ENCODE data around the gene ASCC1. TPM values are rescaled to one million over a fixed set of nuclear protein-coding genes. Genes with fewer than 3 reads are reported as not detected.

ASCC1 gene
- total RNA-seq, 1 donor from 2014 or later, result 33.9 TPM

GRCh38 chr10:72221278-72221677, 5.2 kb upstream of the ASCC1 start:
- no peak for DNase-seq (ENCODE audit: low read depth)
- peaks cover 14% of the 10 kb centered on the region for H3K79me2 ChIP-seq (ENCODE audit: insufficient read depth, low read length)

GRCh38 chr10:72220637-72221036, 4.6 kb upstream of the ASCC1 start:
- DNase-seq (ENCODE audit: low read depth) (no peak), FAIRE-seq (no peak)
- Mint-ChIP-seq H3K4me3 (ENCODE audit: unreplicated experiment) (no peak overlapping the region), H3K27ac (ENCODE audit: unreplicated experiment) (no peak overlapping the region), H3K9me3 (ENCODE audit: unreplicated experiment) (no peaks in the 10 kb centered on the region), H3K4me1 (ENCODE audit: low read depth, unreplicated experiment) (peaks cover 17% of the 10 kb centered on the region), H3K36me3 (ENCODE audit: low read depth, unreplicated experiment) (no peaks in the 10 kb centered on the region), H3K27me3 (ENCODE audit: low read depth, unreplicated experiment) (no peaks in the 10 kb centered on the region)
- H3K9ac ChIP-seq (ENCODE audit: low read length), result no peak overlapping the region
- no peak for TF ChIP-seq EZH2 (IDR thresholded peaks at IDR 0.05; ENCODE audit: insufficient read depth, low read length)
- TF ChIP-seq, protein P1, sequence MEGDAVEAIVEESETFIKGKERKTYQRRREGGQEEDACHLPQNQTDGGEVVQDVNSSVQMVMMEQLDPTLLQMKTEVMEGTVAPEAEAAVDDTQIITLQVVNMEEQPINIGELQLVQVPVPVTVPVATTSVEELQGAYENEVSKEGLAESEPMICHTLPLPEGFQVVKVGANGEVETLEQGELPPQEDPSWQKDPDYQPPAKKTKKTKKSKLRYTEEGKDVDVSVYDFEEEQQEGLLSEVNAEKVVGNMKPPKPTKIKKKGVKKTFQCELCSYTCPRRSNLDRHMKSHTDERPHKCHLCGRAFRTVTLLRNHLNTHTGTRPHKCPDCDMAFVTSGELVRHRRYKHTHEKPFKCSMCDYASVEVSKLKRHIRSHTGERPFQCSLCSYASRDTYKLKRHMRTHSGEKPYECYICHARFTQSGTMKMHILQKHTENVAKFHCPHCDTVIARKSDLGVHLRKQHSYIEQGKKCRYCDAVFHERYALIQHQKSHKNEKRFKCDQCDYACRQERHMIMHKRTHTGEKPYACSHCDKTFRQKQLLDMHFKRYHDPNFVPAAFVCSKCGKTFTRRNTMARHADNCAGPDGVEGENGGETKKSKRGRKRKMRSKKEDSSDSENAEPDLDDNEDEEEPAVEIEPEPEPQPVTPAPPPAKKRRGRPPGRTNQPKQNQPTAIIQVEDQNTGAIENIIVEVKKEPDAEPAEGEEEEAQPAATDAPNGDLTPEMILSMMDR (IDR thresholded peaks at IDR 0.05; ENCODE audit: insufficient read depth, low read depth, low read length), result no peak
- no peak overlapping the region for H2AFZ ChIP-seq (ENCODE audit: low read depth, low read length)
- H3K36me3 ChIP-seq (ENCODE audit: insufficient read depth, low read length), result no peaks in the 10 kb centered on the region
- H3K4me3 ChIP-seq (ENCODE audit: insufficient read depth, low read depth, low read length), result no peak overlapping the region
- peaks cover 15% of the 10 kb centered on the region for H3K79me2 ChIP-seq (ENCODE audit: insufficient read depth, low read length)
- no peaks in the 10 kb centered on the region for H3K9me3 ChIP-seq (ENCODE audit: insufficient read depth, low read depth, low read length)
- H3K27ac ChIP-seq (ENCODE audit: low read depth, low read length), result no peak overlapping the region
- H3K4me2 ChIP-seq (ENCODE audit: low read length), result no peak overlapping the region
- H3K4me1 ChIP-seq (ENCODE audit: insufficient read depth, low read length), result no peaks in the 10 kb centered on the region
- H3K27me3 ChIP-seq (ENCODE audit: insufficient read depth, low read length), result no peaks in the 10 kb centered on the region
- peaks cover 3% of the 10 kb centered on the region for H4K20me1 ChIP-seq (ENCODE audit: insufficient read depth, low read length)

More at GRCh38 chr10:72221278-72221677, 5.2 kb upstream of the ASCC1 start:
- H3K9me3 ChIP-seq (ENCODE audit: insufficient read depth, low read depth, low read length), result no peaks in the 10 kb centered on the region
- Mint-ChIP-seq H3K9me3 (ENCODE audit: unreplicated experiment) (no peaks in the 10 kb centered on the region), H3K4me1 (ENCODE audit: low read depth, unreplicated experiment) (peaks cover 17% of the 10 kb centered on the region), H3K36me3 (ENCODE audit: low read depth, unreplicated experiment) (no peaks in the 10 kb centered on the region), H3K27ac (ENCODE audit: unreplicated experiment) (no peak overlapping the region), H3K27me3 (ENCODE audit: low read depth, unreplicated experiment) (no peaks in the 10 kb centered on the region), H3K4me3 (ENCODE audit: unreplicated experiment) (no peak overlapping the region)
- no peaks in the 10 kb centered on the region for H3K4me1 ChIP-seq (ENCODE audit: insufficient read depth, low read length)
- H3K4me3 ChIP-seq (ENCODE audit: insufficient read depth, low read depth, low read length), result no peak overlapping the region
- no peak overlapping the region for H2AFZ ChIP-seq (ENCODE audit: low read depth, low read length)
- H3K27ac ChIP-seq (ENCODE audit: low read depth, low read length), result no peak overlapping the region
- no peak for TF ChIP-seq EZH2 (IDR thresholded peaks at IDR 0.05; ENCODE audit: insufficient read depth, low read length)
- TF ChIP-seq, protein P1 (IDR thresholded peaks at IDR 0.05; ENCODE audit: insufficient read depth, low read depth, low read length), result no peak
- no peaks in the 10 kb centered on the region for H3K27me3 ChIP-seq (ENCODE audit: insufficient read depth, low read length)
- H4K20me1 ChIP-seq (ENCODE audit: insufficient read depth, low read length), result peaks cover 3% of the 10 kb centered on the region
- no peaks in the 10 kb centered on the region for H3K36me3 ChIP-seq (ENCODE audit: insufficient read depth, low read length)
- H3K4me2 ChIP-seq (ENCODE audit: low read length), result no peak overlapping the region
- FAIRE-seq, result no peak
- H3K9ac ChIP-seq (ENCODE audit: low read length), result no peak overlapping the region

DNA sequence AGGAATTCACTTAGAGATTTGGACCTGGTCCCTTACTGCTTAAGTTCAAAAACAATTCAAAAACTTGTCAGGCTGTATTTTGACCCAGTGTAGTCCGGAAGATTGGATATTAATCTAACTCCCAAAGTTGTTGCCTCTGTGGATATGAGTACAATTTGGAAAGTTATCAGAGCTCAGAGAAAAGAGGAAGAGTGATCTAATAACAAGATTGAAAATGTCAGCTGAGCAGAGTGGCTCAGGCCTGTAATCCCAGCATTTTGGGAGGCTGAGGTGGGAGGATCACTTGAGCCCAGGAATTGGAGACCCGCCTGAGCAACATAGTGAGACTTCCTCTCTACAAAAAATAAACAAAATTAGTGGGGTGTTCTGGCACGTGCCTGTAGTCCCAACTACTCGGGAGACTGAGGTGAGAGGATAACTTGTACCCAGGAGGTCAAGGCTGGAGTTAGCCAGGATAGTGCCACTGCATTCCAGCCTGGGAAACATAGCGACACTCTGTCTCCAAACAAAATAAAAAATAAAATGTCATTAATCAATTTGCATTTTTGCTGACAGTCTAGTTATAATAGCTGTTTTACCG, 3.2 kb upstream of the ASCC1 start:
- H3K36me3 ChIP-seq (ENCODE audit: insufficient read depth, low read length), result no peaks in the 10 kb centered on the region
- no peak overlapping the region for H2AFZ ChIP-seq (ENCODE audit: low read depth, low read length)
- Mint-ChIP-seq H3K4me3 (ENCODE audit: unreplicated experiment) (no peak overlapping the region), H3K36me3 (ENCODE audit: low read depth, unreplicated experiment) (no peaks in the 10 kb centered on the region), H3K9me3 (ENCODE audit: unreplicated experiment) (no peaks in the 10 kb centered on the region), H3K27me3 (ENCODE audit: low read depth, unreplicated experiment) (no peaks in the 10 kb centered on the region), H3K4me1 (ENCODE audit: low read depth, unreplicated experiment) (peaks cover 20% of the 10 kb centered on the region), H3K27ac (ENCODE audit: unreplicated experiment) (no peak overlapping the region)
- H3K4me3 ChIP-seq (ENCODE audit: insufficient read depth, low read depth, low read length), result no peak overlapping the region
- DNase-seq (ENCODE audit: low read depth), result no peak
- no peak overlapping the region for H3K27ac ChIP-seq (ENCODE audit: low read depth, low read length)
- H3K9me3 ChIP-seq (ENCODE audit: insufficient read depth, low read depth, low read length), result no peaks in the 10 kb centered on the region
- H3K4me1 ChIP-seq (ENCODE audit: insufficient read depth, low read length), result no peaks in the 10 kb centered on the region
- H3K79me2 ChIP-seq (ENCODE audit: insufficient read depth, low read length), result peaks cover 21% of the 10 kb centered on the region
- H4K20me1 ChIP-seq (ENCODE audit: insufficient read depth, low read length), result peaks cover 6% of the 10 kb centered on the region
- FAIRE-seq, result no peak
- H3K27me3 ChIP-seq (ENCODE audit: insufficient read depth, low read length), result no peaks in the 10 kb centered on the region
- H3K9ac ChIP-seq (ENCODE audit: low read length), result no peak overlapping the region
- TF ChIP-seq, protein P1 (IDR thresholded peaks at IDR 0.05; ENCODE audit: insufficient read depth, low read depth, low read length), result no peak
- TF ChIP-seq EZH2 (IDR thresholded peaks at IDR 0.05; ENCODE audit: insufficient read depth, low read length), result no peak
- no peak overlapping the region for H3K4me2 ChIP-seq (ENCODE audit: low read length)
